Germinal center (tissue), 1 donor: ENCODE data around the gene IRAK1.

Experiments used
- DNase-seq: peaks from one replicate; pipeline ENCODE4 v3.0.0; 2012; ENCODE audit warnings: mixed read lengths, low spot score

The IRAK1 gene

GRCh38 chrX:154019633-154020528, at the start of gene IRAK1:
Gene IRAK1 (minus strand): TSS chrX:154019902. CDS start chrX:154019812, 90 bp downstream.
- DNase-seq: peak; percentile 61

GRCh38 chrX:154068560-154068959, 48.9 kb upstream of the IRAK1 start:
- no peak for DNase-seq

GRCh38 chrX:154064637-154065435, 45.1 kb upstream of the IRAK1 start:
- no peak for DNase-seq

GRCh38 chrX:154063234-154063633, 43.5 kb upstream of the IRAK1 start:
- DNase-seq: no peak

- no peak for DNase-seq
Measured at GRCh38 chrX:154061801-154062200, 42.1 kb upstream of the IRAK1 start.

GRCh38 chrX:154059729-154060245, 40.1 kb upstream of the IRAK1 start:
- DNase-seq: no peak

GRCh38 chrX:154059231-154059630, 39.5 kb upstream of the IRAK1 start:
- DNase-seq: no peak

- no peak for DNase-seq
Measured at GRCh38 chrX:154058214-154058997, 38.7 kb upstream of the IRAK1 start.

- no peak for DNase-seq
Measured at GRCh38 chrX:154057791-154058190, 38.1 kb upstream of the IRAK1 start.

- no peak for DNase-seq
Measured at GRCh38 chrX:154056770-154057241, 37.1 kb upstream of the IRAK1 start.

GRCh38 chrX:154051201-154051810, 31.6 kb upstream of the IRAK1 start:
- peak; percentile 48 for DNase-seq

- DNase-seq: no peak
Measured at GRCh38 chrX:154050113-154050495, 30.4 kb upstream of the IRAK1 start.

- DNase-seq: no peak
Measured at GRCh38 chrX:154049209-154050112, 29.8 kb upstream of the IRAK1 start.

- DNase-seq: no peak
Measured at GRCh38 chrX:154048398-154048797, 28.7 kb upstream of the IRAK1 start.

- DNase-seq: no peak
Measured at GRCh38 chrX:154046940-154047610, 27.4 kb upstream of the IRAK1 start.

GRCh38 chrX:154046031-154046781, 26.5 kb upstream of the IRAK1 start:
- no peak for DNase-seq

GRCh38 chrX:154044091-154044490, 24.4 kb upstream of the IRAK1 start:
- no peak for DNase-seq

GRCh38 chrX:154043003-154043763, 23.5 kb upstream of the IRAK1 start:
- DNase-seq: no peak
